GM03348 (cell line): ENCODE data around the gene ASB13.
A peak's percentile ranks its signal among the peaks of the same experiment; 100 is the strongest.

Experiments
- DNase-seq: peaks from one replicate; pipeline ENCODE4 v3.0.0; 2012; ENCODE audit warnings: low spot score

Gene ASB13

DNA sequence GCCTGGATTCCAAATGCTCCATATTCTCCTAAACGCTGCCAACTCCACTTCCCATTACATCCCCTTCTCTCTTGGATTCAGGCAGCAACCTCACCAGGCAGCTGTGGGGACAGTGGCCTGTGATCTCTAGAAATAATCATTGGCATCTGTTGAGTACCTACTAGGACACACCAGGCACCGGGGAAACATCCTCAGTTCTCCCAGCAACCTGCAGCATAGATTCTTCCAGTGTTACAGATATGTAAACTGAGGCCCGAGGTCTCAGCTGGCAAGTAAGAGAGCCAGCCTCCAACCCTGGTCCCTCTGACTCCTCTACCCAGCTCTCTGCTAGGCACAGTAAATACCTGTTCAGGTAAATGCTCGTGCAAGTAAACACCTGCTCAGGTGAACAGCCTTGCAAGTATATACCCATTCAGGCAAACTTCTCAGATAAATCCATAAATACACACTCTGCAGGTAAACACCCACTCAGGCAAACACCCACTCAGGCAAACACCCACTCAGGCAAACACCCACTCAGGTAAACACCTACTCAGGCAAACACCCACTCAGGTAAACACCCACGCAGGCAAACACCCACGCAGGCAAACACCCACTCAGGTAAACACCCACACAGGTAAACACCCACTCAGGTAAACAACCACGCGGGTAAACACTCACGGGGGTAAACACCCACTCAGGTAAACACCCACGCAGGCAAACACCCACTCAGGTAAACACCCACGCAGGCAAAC is 18.7 kb downstream of the ASB13 start:
- DNase-seq: no peak

DNA sequence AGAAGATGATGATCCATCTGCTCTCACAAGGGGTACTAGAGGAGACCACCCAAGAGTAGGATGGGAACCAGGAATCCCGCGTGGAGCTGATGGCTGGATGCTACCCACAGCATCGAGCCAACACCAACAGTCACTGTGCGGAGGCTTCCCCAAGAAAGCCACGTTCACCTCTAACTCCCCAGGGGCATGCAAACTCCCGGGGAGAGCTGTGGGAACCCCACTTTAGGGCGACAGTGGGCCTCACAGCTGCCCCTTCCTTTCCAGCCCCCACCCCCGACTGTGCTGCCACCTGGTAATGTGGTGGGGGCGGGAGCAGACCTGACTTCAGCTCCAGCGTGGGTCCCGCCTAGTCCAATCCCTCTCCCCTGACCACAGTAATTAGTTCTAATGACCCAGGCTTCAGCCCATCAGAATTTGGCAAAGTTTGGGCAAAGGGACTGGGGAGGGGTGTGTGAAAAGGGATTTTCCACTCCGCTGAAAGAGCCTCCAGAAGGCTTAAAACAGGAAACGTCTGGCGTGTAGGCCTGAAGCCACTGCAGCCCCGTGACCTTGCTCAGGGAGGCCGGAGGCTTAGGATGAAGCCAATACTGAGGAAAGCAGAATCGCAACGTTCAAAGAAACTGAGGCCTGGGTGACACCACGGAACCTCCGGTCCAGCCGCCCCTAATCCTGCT is 20.3 kb downstream of the ASB13 start:
- DNase-seq: no peak

- no peak for DNase-seq
These were observed 21.0 kb downstream of the ASB13 start for GRCh38 chr10:5645375-5645774.

- DNase-seq: no peak
These were observed 21.5 kb downstream of the ASB13 start for GRCh38 chr10:5644930-5645329.

DNA sequence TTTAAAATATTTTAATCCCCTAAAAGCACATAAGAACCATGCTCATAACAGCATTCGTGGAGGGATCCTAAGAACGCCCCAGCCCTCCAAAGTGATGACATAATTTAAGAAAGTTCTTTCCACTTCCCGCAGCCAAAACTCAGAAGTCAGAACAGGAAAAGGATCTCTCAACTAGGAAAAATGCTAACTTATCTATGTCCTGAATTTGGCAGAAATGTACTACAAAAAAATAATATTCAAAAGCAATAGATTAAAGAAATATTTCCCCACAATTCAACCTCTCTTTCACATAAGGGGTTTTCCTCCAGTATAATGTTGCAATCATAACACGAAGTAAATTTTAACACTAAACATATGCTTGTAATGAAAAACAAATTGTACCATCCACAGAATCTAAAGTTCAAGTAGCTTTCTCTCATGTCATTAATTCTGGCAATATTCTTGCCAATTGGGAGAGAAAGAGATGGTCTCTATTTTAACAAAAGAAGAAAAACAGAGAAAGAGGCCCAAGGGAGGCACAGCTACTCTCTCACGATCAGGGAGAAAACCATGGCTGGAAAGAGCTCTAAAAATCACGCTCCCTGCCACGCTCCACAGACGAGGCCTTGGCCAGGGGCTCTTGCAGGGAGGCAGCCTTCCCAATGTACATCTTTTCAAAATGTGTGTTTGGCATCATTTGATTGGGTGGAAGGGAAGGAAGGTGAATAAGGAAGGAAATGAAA is 22.9 kb downstream of the ASB13 start:
- DNase-seq: peak; percentile 67

- DNase-seq: no peak
These were observed 24.9 kb downstream of the ASB13 start for GRCh38 chr10:5641501-5641900.

GRCh38 chr10:5640501-5640900 is 25.9 kb downstream of the ASB13 start:
- DNase-seq: no peak

- DNase-seq: no peak
These were observed 26.4 kb downstream of the ASB13 start for GRCh38 chr10:5640036-5640435.

GRCh38 chr10:5639066-5639465 is 27.3 kb downstream of the ASB13 start:
- DNase-seq: no peak

- DNase-seq: no peak
These were observed 27.9 kb downstream of the ASB13 start for GRCh38 chr10:5638494-5638893.

GRCh38 chr10:5634918-5635317 is 31.5 kb downstream of the ASB13 start:
- DNase-seq: no peak

DNA sequence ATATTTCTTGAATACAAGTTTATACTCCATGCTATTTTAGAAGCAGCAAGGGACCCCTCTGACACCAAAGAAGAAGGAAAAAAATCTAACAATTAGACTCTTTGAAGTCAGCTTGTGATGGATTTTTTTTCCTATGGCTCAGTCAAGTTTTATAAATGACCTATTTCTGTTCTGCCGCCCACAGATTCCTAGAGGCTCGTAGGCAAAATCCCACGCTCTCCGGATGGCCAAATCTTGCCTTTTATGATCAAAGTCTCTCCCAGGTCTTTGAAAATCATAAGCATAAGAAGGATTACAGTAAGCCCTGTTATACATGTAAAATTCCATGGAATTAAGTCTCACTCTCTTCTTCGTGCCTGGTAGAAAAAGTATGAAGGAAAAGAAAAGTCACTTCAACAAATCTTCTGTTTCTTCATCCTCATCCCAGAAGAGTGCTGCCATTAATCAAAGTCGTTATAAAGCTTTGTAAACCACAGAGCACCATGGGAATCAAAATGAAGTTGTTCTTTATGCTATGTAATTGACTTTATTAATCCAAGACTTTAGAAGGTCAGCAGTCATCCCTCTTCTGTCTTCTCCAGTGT is 33.1 kb downstream of the ASB13 start:
- no peak for DNase-seq

- DNase-seq: no peak
These were observed 33.9 kb downstream of the ASB13 start for GRCh38 chr10:5632446-5632845.

GRCh38 chr10:5631936-5632335 is 34.5 kb downstream of the ASB13 start:
- no peak for DNase-seq

- DNase-seq: no peak
These were observed 36.3 kb downstream of the ASB13 start for GRCh38 chr10:5630112-5630436.

DNA sequence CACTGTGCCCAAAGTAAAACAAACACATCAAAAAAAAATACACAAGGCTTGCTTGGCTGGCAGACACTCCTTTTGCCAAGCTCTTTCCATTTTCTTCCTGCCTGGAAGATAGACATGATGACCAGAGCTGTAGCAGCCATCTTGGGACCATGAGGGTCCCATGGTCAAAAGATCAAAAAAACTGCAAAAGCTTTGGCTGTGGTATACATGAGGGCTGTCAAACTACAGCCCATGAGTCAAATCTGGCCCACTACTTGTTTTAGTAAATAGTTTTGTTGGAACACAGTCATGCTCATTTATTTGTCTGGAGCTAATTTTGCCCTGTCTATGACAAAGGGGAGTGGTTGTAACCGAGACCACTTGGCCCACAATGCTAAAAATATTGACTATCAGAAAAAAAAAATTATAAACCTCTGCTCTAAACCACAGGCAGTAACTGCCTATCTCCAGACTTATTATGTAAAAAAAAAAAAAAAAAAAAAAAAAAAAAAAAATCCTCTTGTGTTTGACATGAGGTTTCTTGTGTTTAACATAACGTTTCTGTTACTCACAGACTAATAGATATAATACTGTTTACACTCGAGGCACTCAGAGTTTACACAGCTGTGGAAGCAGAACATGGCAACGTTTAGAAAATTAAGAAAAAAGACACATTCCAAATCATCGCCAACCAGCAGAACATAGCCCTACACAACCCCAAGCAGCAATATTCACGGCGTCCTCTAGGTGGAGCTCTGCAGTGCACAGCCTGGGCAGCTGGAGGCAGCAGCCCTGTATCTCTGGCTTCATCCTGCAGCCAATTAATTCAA is 36.9 kb downstream of the ASB13 start:
- peak; percentile 85 for DNase-seq

DNA sequence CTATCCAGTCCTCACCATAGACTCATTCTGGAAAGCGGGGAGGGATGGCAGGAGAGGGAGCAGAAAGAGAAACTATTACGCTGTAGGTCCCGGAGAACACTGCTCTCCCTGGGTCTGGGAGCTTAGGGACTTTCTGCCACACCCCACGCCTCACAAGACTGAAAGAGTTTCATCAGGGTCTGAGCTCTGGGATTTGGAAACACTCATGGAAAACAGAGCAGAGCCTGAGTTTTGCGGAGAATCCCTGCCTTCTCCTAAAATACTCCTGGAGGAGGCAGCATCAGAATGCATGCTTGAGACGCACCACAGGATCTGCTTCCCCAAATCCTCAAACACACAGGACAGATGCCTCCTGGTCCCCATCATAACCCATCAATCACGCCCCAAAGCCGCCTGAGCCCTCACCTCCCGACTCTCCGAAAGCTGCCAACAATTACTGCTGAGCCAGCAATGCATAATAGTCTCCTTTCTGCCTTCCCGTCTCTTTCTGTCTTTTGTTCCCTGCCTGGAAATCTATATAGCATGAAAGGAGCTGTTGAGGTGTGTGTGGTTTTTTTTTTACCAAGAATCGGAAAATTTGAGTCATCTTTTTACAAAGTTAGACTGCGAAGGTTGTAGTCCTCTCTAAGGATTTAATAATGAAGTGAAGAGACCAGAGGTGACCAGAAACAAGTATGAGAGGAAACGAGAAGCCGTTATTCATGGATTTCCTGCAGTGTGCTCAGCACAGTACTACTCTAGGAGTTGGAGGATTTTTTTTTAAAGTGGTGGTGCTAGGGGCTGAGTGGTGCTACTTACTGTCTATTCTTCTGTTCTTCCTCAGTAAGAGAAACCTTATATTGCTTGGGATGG is 37.7 kb downstream of the ASB13 start:
- DNase-seq: peak; percentile 74

DNA sequence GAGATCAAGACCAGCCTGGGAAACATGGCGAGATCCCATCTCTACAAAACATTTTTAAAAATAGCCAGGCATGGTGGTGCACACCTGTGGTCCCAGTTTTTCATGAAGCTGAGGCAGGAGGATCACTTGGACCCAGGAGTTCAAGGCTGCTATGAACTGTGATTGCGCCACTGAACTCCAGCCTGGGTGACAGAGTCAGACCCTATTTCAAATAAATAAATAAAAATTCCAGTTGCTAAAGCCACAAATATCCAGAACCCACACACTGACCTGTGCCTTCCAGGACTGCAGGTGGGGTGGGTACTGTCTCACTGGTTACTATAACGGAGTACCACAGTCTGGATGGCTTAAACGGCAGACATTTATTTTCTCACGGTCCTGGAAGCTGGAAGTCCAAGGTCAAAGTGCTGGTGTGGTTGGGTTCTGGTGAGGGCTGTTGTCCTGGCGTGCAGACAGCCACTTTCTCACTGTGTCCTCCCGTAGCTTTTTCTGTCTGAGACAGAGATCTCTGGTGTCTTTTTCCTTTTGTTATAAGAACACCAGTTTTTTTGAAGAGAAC is 38.8 kb downstream of the ASB13 start:
- DNase-seq: no peak

GRCh38 chr10:5625992-5626777 is 40.2 kb downstream of the ASB13 start:
- DNase-seq: no peak

- no peak for DNase-seq
These were observed 41.7 kb downstream of the ASB13 start for GRCh38 chr10:5624701-5625100.
